ENCODE data around the gene FAIM2. TPM values are rescaled to one million over a fixed set of nuclear protein-coding genes. Genes with fewer than 3 reads are reported as not detected.

The FAIM2 gene
- 3.5 TPM for polyA plus RNA-seq (ENCODE audit: insufficient read length)
- long read RNA-seq, donor 1, full-length matches to known transcripts, result 1 of 1 reads
- long read RNA-seq, donor 1, partial matches to known transcripts, result 0 of 1 reads
- long read RNA-seq, donor 1, other reads (novel, unspliced or antisense), result 0 of 1 reads
- long read RNA-seq, donor 2, full-length matches to known transcripts, result 1 of 1 reads
- long read RNA-seq, donor 2, partial matches to known transcripts, result 0 of 1 reads
- long read RNA-seq, donor 2, other reads (novel, unspliced or antisense), result 0 of 1 reads
- long read RNA-seq, donor 3, full-length matches to known transcripts, result 1 of 1 reads
- long read RNA-seq, donor 3, partial matches to known transcripts, result 0 of 1 reads
- long read RNA-seq, donor 3, other reads (novel, unspliced or antisense), result 0 of 1 reads
- long read RNA-seq, donor 4, result 0 reads
- long read RNA-seq, donor 5, result 0 reads
- long read RNA-seq, donor 6, full-length matches to known transcripts, result 1 of 1 reads
- long read RNA-seq, donor 6, partial matches to known transcripts, result 0 of 1 reads
- long read RNA-seq, donor 6, other reads (novel, unspliced or antisense), result 0 of 1 reads
- long read RNA-seq, donor 7, full-length matches to known transcripts, result 2 of 2 reads
- long read RNA-seq, donor 7, partial matches to known transcripts, result 0 of 2 reads
- long read RNA-seq, donor 7, other reads (novel, unspliced or antisense), result 0 of 2 reads
- long read RNA-seq, donor 8, full-length matches to known transcripts, result 1 of 1 reads
- long read RNA-seq, donor 8, partial matches to known transcripts, result 0 of 1 reads
- long read RNA-seq, donor 8, other reads (novel, unspliced or antisense), result 0 of 1 reads

DNA sequence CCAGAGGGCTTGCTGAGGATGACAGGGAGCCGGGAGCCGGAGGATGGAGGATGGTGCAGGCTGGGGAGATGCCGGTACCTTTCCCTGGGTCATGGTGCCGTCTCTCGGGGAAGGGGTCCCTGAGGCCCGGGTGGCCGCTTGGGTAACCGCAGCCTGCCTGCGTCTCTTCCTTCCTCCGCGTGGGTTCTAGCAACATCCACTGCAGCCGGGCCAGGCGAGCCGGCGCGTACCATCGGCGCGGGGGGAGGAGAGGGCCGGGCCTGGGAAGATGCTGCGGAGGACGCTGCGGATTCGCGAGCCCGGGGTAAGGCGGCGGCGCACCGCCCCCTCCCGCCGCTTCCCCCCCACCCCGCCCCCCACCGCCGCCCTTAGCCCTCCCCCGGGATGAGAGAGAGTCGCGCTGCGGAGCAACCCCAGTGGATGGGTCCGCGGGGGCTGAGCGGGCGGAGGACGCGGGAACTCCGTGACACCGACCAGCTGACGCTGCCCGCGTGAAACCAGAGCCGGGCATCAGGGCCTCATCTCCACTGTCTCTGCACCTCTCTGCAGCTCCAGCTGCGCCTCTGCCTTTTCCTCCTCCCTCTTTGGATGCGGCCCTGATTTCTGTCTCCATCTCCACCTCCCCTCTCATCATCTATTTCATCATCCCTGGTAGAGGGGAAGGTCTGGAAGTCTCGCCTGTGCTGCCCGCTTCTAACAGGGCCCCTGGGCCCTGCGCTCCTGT, at the start of gene FAIM2:
TSS of gene FAIM2 (minus strand) at position 201 of the 724 bp plus-strand sequence. CDS start at position 93, 108 bp downstream.
- DNase-seq, result no peak

DNA sequence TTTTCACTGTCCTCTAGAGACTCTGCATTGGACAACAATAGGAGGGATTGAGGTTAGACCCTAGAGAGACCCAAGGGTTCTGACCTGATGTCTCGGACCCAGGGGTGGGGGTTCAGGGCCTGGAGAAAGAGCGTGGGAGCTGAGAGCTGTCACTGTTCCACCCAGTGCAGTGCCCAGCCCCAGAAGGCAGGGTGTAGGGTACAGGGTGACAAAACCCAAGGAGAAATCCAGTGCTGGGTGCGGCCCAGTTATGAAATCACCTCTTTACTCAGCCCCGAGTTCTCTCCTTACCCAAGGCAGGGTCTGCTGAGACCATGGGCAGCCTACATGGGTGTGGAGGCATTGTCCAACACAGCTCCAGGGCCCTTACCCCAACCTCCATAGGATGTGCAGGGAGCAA, 49.5 kb upstream of the FAIM2 start:
- no peak for DNase-seq

DNA sequence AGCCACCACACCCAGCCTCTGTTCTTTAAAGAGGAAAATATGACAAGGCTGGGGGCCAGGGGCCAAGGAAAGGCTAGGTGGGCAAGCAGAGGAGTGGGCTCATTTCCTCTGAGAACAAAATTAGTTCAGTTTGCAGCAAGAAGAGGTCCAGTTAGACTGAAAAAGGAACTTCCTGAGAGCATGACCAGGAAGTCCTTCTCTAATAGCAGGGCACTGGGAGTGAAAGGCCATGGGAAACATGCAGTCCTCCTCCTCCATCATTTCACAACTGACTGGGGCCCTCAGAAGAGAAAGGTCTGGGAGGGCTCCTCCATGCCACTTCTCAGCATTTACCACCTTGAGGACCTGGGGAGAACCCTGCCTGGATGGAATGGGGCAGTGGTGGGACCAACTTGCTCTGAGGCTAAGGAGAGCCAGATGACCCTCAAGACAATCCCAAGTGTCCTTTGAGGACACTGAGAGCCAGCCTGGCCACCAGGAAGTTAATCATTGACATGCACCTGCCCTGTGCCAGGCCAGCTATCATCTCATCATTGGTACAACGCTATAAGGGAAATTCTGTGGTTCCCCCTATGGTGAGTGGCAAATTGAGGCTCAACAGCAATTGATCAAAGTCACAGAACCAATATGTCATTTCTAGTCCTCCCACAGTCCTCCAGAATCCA, 48.8 kb upstream of the FAIM2 start:
- DNase-seq, result no peak

DNA sequence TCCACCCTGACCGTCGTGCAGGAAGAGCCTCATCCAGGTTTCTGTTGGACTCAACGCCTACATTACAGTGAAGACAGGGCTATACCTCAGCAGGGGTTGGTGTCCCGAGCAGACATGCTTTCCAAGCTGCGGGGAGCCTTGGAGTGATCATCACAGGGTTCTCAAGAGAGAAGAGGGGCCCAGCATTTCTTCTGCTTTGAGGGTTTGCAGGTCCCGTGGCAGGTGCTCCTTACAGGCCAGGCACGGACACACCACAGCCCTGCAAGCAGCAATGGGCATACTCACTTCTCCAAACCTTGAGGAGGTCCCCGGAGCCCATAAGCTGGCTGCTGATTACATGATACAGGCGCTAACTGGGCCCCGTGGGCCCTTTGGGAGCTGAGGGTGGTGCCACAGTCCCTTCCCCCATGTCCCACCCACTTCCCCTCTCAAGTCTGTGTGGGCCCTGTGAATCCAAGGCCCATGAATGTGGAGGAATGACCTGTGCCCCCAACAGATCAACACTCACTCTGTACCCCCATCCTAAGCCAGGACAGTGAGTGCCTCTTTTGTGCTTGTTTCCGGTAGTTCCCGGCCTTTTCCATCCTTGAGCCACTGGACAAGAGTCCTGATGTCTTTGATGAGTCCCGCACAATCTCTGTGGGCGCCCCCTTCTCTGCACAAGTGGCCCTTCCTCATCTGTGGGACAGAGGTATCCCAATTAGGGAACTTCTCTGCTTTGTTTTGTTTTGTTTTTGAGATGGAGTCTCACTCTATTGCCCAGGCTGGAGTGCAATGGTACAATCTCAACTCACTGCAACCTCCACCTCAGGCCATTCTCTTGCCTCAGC, 47.9 kb upstream of the FAIM2 start:
- no peak for DNase-seq

DNA sequence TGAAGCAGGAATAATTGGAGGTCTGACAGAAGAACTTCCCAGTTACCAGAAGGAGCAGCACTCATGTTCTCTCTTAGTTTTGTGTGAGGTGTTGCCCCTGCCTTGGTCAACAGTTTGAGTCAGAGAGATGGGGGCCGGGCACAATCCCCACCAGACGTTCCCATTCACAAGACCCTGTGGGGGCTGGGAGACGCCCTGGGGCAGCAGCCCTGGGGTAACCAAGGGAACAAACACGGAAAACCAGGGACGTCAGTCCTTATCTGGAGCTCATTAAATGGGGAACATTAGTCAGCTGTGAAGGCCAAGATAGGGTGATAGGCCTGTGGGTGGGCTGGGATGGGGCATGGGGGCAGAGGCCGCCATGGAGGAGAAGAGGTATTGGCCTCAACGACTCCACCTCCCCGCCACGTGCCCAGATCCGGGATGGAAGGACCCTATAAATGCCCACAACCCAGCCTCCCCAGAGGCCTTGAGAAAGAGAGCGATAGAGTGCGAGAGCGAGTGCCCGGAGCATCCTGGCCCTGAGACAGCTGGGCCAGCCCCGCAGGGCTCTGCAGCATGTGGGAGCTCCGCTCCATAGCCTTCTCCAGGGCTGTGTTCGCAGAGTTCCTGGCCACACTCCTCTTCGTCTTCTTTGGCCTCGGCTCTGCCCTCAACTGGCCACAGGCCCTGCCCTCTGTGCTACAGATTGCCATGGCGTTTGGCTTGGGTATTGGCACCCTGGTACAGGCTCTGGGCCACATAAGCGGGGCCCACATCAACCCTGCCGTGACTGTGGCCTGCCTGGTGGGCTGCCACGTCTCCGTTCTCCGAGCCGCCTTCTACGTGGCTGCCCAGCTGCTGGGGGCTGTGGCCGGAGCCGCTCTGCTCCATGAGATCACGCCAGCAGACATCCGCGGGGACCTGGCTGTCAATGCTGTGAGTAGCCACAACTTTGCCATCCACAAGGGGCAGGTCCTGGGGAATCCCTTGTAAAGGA, 46.9 kb upstream of the FAIM2 start, which contains the start of gene AQP2:
TSS of gene AQP2 (plus strand) at position 465 of the 979 bp plus-strand sequence. CDS start at position 559, 94 bp downstream.
- no peak for DNase-seq

DNA sequence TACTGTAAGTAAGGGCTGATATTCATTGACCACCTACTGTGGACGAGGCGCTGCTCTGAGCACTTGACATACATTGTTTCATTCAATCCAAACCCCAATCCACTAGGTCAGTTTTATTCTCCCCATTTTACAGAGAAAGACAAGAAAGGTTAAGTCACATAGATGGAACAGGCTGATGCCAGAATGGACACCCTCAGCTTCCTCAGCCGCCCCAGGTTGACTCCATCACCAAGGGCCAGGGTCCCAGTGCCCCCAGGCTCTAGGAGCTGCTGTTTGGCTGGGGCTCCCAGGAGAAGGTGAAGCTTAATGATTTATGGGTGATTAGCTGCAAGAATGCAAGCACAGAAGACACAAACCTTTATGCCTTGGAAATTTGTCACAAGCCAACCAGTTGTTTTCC, 46.2 kb upstream of the FAIM2 start:
- DNase-seq, result no peak

DNA sequence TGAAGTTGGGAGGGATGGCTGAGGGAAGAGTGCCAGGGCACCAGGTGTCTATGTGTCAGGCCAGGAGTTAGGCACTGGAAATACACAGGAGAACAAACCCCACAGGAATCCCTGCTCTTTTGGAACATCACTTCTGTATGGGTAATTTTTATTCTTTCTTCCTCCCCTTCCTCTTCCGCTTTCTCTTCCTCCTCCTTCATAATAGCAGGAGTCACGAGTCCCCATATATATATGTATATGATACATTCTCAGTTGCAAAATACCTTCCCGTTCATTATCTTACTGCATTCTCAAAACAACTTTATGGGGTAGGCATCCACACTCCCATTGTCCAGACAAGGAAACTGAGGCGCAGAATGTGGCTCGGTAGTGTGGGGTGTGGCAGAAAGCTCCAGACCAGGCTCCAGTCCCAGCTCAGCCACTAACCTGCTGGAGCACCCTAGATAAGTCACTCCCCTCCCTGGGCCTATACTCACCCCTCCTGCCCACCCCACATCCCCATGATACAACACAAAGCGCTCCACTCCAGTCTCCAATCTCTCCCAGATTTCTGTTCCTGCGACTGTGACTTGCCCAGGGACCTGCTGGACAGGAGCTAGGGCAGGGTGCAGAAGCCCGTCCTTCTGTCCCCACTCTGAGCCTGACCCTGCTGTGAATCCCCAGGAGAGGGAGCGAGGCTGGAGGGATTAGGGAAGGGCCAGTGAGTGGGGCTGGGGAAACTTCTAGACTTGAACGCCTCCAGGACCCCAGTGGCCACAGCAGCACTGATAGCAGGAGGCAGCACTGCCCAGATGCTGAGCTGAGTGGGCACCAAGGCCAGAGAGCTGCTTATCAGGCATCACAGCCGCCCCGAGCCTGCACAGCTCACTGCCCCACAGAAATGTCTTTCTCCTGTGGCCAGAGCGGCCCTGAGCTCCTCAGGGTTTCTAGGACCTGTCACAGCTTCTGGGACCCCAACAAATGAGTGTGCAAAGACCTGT, 45.5 kb upstream of the FAIM2 start:
- DNase-seq, result no peak

DNA sequence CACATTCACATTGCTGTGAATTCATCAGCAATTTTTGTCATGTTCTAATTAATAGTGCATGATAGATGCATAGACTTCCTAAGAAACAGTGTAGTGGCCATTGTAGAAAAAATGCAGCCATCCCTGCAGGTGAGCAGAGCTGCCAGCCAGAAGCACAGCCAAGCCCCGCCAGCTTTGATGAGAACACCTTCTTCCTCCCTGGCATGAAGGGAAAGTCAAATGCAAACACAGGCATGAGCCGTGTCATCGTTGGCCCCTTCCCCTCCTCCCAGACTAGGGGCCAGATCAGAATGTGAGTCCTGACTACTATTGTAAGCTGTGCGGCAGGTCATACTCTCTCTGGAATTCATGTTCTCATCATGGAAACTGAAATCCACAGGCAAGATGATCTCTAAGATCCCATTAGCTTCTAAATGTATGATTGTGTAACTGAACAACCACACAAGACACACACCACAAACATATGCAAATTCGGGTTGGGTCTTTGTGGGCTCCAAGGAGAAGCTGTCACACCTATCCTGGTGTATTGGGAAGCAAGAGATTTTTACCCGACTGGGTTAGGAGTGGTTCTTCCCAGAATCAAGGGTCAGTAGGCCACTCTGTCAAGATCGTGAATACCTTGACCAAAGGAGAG, 44.0 kb upstream of the FAIM2 start:
- no peak for DNase-seq

DNA sequence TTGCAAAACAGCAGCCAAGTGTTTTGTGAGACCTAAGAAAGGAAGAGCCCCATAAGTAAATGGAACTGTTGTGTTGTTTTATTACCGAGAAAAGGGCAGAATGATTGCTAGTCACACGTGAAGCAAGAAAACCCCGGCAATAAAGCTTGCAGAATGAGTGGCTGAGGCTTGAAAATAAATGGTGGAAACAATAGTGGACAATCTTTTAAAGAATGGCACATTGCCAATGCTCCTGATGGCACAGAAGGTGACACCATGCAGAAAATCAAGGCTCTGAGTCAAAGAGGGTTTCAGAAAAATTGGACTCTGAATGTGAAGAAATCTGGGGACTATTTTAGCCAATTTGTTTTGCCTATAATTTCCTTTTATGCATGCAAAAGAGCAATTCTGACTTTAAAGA, 42.8 kb upstream of the FAIM2 start:
- DNase-seq, result no peak

DNA sequence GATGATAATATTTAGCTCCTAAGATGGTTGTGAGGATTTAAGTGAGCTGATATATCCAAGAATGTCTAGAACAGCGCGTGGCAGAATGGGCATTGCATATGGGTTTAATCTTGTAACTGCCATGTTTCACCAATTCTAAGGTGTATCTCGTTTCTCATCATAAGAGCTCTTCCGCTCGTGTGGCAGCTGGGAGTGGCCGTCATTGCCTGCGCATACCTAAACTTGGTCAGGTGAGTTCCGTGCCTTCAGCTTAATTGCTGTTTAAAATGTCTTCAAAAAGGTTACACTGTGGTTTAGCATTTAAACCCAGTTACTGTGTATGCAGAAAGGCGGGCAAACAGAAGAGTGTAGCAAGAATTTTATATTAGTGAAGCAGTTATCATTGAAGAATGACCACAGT, 42.4 kb upstream of the FAIM2 start:
- no peak for DNase-seq

DNA sequence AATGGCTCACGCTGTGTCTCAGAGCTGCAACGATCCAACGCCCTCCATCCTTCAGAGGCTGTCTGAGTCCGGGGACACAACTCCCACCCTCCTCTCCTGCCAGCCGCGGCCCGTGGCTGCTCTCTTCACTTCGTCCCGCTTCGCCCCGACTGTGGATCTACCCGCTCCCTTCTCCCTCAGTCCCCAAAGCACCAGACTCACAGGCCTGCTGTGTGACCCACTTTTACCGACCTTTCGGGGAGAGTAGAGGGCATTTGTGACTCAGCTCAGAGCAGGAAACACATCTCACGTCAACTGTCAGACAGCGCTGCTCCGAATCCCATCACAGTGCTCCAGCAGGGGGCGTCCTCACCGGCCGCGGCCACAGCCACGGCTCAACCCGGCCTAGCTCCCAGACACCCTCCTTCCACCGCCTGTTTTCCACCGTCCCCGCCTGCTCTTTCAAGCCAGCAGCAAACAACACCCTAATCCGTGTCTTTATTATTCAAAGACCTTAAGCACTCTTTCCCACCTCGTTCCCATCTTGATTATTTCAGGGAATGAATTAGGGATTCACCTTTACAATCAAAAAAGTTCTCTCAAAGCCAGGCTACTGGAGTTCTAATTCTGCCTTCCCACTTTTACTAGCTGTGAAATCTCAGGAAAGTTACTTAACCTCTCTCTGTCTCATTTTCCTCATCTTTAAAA, 41.8 kb upstream of the FAIM2 start:
- peak; percentile 67 for DNase-seq

DNA sequence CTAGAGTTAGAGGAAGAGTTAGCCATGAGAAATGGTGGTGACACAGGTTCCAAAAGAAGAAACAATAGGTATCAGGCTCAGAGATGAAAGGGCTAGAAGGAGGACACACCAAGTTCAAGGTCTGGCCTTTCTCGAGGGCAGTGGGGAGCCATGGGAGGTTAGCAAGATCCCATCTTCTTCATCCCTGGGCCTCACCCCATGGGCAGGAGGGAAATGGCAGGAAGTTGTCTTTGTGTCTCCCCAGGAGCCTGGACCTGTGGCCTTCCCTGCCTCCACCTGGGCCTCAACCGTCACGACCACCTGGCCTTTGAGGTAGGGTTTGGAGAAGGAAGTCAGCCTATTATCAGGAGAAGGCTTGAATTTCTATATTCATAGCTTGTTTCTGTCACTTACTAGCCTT, 41.0 kb upstream of the FAIM2 start:
- DNase-seq, result no peak

DNA sequence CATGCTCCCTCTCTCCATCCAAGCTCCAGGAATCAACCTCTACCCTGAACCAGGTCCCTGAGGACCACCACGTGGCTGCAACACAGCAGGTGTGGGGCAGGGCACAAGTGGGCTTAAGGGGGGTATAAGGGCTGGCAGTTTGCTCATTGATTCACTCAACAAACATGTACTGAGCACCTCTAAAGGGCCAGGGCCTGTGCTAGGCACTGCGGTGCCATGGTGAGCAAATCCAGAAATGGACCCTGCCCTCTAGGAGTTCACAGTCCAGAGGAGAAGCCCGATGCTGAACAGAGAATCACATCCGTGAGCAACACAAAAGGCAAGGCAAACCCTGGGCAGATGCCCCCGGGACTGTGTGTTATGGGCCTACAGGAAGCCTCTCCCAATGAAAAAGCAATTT, 40.3 kb upstream of the FAIM2 start:
- no peak for DNase-seq

DNA sequence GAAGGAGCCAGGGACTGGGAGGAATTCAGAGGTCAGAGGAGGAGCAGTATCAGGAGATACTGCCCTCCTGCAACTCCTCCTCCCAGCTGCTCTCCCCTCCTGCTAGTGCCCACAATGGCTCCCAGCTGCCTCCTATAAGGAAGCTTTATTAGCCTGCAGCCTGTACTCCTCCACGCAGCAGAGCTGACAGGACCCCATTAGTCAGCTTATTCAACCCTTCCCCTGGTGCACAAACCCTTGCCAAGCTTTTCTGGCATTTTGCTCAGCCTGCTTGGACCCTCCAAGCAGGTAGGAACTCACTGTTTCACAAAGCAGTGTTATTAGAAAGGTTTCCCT, 39.9 kb upstream of the FAIM2 start:
- no peak for DNase-seq

DNA sequence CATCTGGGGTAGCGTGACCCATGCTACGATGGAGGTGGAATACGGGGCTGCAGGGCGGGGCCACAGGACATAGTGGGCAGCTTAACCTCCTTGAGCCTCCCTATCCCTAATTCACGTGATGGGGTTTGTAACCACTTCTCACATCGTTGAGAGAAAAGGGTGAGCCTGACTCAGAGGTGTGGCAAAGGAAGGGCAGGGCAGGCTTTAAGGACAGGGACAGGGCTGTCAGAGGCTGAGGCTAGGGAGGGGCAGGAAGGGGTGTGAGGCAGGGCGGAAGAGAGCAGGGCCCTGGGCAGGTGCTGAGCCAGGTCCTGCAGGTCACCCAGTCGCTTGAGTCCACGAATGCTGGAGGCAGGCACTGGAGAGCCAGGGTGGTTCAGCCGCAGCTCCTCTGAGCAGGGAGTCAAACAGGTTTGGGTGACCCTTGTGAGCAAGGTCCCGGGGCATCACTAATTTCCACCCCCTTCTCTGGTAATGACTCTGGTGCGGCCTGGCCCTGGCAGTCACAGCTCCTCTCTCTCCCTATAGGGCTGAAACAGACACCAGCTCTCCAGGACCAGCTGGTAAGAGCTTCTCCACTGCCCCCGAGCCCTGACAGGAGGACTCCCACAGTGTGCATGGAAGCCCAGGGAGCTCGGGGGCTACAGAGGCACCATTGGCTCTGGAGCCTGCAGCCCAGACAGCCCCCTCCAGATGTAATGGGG, 39.4 kb upstream of the FAIM2 start:
- no peak for DNase-seq

DNA sequence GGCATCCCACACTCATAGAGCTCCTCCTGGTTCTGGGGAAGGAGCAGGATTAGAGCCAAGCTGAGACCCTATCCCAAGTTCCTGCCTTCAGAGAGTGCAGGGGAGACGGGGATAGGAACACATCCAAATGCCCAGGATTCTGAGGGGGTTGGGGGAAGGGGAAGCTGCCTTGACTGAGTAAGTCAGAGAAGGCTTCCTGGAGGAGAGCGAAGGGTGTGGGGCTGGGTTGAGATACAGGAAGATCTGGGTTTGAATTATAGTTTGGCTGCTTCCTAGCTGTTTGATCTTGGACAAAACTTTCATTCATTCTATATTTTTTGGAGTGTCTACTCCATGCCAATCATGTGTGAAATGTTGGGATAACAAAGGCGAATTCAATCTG, 38.8 kb upstream of the FAIM2 start:
- no peak for DNase-seq
